SK-N-MC (cell line): ENCODE results near the gene COPE.

Source experiments
- EZH2 ChIP-seq: fragments of 200-600 bp; sonication (generic); IDR thresholded peaks from one replicate; pipeline ENCODE4 v1.6.1; 2017; ENCODE audit warnings: antibody characterized with exemption
- FOXP2 ChIP-seq: optimal IDR thresholded peaks from 2 replicates; pipeline ENCODE3; 2011; ENCODE audit warnings: mild to moderate bottlenecking, moderate library complexity; ENCODE audit not compliant: insufficient read depth; ENCODE audit errors: extremely low read length, control extremely low read depth
- POLR2AphosphoS5 ChIP-seq: IDR thresholded peaks from 2 replicates; pipeline ENCODE4 v1.6.1; 2012; ENCODE audit warnings: mild to moderate bottlenecking, low read depth, low read length, borderline replicate concordance

DNA sequence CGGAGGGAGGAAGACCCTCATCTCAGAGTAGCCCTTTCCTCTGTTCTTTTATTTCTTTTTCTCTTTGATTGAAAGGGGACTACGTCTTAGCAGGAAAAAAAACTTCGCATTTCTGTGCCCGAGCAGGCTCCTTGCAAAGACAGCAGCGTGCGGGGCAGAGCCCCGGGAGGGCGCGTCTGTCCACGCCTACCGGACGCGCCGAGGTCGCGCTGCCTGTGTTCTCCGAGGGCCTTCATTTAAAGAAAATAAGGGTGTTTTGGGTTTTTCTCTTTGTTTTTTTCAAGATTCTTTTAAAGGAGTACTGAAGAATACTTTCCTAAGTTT, 52.4 kb downstream of the COPE start:
- TF ChIP-seq EZH2 (no peak), POLR2AphosphoS5 (no peak; the same call in 1 of the 2 replicates), FOXP2 (no peak)
